HL-60/S4 (cell line): ENCODE results near the gene CELF5.

Source experiments
- in situ Hi-C: fragments of 300-500 bp; cut with MboI; formaldehyde crosslinking; loops from 2 replicates; pipeline ENCODE4 v1.14.3; 2022; ENCODE audit warnings: low sequenced_read_pairs

CELF5 gene

DNA sequence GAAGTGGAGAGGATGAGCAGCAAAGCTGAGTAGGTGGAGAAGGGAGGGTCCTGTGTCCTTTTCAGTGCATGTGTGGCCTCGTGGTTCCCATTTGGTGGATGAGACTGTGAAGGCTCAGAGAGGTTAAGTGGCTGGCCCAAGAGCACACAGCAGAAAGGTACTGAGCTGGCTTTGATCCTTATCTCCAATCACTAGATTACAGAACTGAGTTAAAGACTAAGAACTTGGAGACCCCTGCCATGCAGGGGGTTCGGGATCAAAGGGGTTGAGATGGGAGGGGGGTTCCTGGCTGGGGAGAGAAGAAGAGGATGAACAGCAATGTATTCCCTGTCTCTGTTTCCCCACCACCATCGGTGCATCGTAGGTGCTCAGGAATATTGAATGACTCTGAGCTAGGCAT, 11.8 kb downstream of the CELF5 start:
- in situ Hi-C loops = no loop called here

DNA sequence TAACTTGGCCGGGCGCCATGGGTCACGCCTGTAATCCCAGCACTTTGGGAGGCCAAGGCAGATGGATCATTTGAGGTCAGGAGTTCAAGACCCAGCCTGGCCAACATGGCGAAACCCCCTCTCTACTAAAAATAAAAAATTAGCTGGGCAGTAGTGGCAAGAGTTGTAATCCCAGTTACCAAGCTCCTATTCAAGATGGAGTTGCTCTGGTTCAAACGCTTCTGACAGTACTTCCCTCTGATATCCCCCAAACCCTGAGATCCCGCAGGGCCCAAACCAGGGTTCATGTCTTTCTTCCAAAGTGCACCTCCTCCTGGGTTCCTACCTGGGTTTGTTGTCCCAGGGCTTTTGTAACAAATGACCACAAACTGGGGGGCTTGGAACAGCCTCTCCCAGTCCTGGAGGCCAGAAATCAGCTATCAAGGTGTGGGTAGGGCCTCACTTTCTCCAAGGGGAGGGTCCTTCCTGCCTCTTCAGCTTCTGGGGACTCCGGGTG, 13.7 kb downstream of the CELF5 start:
- in situ Hi-C loops = no loop called here

DNA sequence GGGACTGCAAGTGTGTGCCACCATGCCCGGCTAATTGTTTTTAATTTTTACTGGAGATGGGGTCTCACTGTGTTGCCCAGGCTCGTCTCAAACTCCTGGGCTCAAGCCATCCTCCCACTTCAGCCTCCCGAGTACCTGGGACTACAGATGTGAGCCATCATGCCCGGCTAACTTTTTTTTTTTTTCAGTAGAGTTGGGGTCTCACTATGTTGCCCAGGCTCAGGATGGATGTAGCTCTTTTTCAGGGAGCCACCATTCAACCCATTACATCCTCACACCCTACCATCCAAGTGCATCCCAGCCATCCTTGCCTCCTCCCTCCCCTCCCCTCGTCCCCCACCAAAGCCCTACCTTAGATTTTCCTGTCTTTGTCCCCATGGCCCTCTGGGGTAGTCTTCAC, 14.9 kb downstream of the CELF5 start:
- in situ Hi-C loops = no loop called here

DNA sequence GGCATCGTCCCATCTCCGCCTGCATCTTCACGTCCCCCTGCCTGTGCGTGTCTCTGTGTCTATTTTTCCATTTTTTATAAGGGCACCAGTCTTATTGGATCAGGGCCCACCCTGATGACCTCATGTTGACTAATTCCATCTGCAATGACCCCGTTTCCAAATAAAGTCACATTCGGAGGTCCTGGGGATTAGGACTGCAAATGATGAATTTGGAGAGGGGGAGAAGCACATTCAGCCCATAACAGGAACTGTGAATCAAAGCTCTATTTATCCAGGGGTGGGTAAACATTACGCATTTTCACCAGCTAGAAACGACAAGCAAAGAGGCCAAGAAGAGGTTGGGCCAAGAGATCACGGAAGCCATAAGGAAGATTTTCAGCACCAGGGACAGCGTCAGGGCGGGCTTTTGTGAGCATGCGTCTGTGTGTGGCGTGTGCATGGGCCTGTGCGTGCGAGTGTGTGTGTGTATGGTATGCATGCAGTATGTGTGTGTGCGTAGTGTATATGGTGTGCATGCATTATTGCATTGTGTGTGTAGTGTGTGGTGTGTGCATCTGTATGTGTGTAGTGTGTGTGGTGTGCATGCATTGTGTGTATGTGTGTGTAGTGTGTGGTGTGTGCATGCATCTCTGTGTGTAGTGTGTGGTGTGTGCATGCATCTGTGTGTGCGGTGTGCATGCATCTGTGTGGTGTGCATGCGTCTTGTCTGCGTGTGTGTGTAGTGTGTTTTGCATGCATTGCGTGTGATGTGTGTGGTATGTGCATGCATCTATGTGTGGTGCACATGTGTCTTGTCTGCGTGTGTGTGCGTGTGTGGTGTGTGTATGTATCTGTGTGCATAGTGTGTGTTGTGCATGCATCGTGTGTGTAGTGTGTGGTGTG, 19.6 kb downstream of the CELF5 start:
- in situ Hi-C loops = no loop called here

DNA sequence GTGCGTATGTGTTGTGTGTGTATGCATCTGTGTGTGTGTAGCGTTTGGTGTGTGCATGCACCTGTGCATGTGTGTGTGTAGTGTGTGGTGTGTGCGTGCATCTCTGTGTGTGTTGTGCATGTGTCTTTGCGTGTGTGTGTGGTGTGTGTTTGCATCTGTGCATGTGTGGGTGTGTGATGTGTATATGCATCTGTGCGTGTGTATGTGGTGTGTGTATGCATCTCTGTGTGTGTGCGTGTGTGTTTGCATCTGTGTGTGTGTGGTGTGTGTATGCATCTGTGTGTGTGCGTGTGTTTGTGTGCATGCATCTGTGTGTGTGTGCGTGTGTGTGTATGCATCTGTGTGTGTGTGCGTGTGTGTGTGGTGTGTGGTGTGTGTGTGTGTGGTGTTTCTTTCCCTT, 20.6 kb downstream of the CELF5 start:
- in situ Hi-C loops = no loop called here

DNA sequence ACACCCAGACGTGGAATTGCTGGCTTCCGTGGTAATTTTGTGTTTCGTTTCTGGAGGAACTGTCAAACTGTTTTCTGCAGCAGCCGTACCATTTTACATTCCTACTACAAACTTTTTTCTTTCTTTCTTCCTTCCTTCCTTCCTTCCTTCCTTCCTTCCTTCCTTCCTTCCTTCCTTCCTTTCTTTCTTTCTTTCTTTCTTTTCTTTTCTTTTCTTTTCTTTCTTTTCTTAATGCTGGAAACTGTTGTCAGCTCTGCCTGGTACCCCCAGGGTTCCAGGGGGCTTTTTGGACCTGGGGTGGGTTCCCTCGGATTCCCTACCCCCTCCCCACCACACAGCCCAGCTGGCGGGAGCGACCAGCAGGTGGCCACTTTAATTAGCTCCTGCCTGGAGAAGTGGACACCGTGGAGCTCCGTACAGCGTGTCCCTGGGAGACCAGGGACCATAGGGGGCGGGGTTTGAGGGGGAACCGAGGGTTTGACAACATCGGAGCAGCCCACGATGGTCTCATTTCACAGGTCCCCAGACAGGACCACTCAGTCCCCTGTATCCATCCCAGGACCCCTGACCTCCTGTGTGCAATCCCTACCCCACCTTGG, 24.4 kb downstream of the CELF5 start:
- in situ Hi-C loops = no loop called here

DNA sequence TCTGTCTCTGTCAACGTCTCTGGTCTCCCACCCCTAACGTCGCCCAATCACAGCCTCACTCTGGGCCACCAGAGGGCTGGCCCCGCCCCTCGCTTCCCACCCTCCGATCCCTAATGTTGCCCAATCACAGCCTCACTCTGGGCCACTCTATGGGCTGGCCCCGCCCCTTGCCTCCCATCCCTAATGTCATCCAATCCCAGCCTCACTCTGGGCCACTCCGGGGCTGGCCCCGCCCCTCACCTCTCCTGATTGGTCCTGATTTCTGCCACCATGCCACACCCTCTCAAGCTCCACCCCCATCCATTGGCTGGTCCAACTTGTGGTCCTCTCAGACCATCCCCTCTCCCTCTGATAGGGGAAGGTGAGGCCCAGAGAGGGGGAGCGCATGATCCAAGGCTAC, 24.9 kb downstream of the CELF5 start:
- in situ Hi-C loops = no loop called here

DNA sequence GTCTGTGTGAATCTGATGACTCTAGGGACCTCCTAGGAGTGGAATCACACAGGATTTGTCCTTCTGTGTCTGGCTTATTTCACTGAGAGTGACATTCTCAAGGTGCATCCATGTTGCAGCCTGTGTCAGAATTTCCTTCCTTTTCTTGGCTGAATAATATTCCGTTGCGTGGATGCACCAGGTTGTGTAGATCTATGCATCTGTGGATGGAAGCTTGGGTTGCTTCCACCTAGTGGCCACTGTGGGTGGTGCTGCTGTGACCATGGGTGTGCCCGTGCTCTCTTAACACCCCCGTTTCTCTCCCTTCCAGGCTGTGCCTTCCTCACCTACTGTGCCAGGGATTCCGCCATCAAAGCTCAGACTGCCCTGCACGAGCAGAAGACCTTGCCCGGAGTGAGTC, 26.2 kb downstream of the CELF5 start:
- in situ Hi-C loops = no loop called here

DNA sequence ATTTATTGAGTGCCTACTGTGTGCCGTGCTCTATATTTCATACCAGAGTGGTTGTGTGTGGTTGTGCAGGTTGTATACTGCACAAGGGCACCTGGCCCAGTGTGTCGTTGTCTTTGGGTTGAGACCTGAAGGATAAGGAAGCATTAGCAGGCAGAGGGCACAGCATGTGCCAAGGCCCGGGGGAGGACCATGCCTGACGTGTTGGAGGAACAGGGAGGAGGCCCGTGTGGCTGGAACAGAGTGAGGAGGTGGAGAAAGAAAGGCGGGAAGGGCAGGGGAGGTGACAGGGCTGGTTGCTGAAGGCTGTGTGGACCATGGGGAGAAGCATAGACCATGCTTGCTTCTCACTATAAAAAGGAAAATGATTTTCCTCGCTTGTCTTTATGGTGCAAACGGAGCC, 26.8 kb downstream of the CELF5 start:
- in situ Hi-C loops = no loop called here

DNA sequence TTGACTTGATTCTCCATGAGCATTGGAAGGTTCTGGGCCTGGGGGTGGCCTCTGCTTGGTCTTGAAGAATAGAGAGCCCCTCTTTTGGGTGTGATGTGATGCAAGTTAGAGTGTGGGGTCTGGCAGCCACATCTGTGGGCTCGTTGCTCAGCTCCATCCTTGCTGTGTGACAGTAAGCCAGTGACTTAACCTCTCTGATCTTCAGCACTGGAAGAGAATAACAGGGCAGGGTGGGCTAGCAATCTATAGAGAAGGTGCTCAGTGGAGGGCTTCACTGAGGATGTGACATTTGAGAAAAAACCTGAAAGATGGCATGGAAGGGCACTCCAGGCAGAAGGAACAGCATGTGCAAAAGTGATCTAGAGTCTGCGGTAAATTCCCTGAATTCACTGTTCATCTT, 28.2 kb downstream of the CELF5 start:
- in situ Hi-C loops = no loop called here

DNA sequence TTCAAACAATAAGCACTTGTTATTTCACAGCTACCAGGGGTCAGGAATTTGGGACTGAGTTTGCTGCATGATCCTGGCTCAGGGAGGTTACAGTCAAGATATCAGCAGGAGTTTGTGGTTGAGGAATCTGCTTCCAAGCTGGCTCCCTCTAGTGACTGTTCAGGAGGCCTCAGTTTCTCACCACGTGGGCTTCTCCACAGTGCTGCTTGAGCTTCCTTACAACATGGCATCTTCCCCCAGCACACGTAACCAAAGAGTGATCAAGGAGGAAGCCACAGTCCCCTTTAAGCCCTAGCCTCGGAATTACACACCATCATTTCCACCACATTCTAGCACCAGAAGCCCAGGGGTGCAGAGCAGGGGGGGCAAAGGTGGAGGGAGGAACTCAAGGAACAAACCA, 28.8 kb downstream of the CELF5 start:
- in situ Hi-C loops = no loop called here

DNA sequence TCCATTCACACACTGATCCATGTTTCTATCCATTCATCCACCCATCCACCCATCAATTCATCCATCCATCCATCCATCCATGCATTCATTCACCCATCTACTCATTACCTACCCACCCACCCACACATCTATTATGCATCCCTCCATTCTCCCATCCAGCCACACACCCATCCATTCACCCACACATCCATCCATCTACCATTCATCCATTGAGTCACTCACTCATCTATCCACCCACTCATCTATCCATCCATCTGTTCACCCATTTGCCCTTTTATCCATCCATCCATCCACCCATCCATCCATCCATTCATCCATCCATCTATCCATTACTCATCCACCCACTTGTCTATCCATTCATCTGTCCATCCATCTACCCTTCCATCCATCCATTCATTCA, 30.1 kb downstream of the CELF5 start:
- in situ Hi-C loops = no loop called here

DNA sequence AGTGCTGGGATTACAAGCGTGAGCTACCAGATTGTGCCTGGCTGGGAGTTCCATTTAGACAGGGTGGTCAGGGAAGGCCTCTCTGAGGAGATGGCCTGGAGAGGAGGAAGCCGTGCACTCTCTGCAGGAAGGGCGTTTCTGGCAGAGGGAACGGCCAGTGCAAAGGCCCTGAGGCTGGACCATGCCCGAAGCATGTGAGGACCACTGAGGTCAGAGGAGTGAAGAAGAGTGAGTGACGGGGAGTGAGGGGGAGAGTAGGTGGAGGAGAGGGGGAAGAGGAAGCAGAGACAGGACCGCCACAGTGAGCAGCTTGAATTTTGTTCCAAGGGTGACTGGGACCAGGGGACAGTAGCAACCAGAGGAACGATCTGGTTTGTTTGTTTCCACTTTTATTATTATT, 32.6 kb downstream of the CELF5 start:
- in situ Hi-C loops = no loop called here

DNA sequence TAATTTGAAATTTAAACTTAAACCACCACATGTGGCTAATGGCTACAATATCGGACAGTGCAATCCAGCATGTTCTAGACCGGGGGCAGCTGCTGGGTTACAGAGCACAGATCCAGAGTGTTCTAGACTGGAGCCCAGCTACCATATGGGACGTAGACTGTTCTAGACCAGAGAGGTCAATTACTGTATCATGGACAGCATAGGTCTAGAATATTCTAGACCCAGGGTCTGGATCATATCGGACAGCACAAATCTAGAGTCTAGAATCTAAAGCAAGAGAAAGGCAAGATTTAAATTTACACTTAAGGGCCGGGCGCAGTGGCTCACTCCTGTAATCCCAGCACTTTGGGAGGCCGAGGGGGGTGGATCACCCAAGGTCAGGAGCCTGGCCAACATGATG, 37.9 kb downstream of the CELF5 start:
- in situ Hi-C loops = no loop called here

DNA sequence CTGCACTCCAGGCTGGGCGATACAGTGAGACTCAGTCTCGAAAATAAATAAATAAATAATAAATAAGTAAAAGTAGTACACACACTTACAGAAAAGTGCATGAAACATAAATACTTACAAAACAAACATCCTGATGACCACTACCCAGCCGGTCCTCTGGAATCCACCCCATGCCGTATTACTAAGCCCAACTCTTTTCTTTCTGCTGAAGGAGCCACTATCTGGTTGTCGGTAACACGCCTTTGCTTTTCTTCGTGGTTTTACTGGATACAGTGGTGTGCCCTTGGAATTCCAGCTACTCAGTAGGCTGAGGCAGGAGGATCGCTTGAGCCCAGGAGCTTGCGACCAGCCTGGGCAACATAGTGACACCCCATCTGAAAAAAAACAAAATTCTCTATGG, 39.4 kb downstream of the CELF5 start:
- in situ Hi-C loops = no loop called here

DNA sequence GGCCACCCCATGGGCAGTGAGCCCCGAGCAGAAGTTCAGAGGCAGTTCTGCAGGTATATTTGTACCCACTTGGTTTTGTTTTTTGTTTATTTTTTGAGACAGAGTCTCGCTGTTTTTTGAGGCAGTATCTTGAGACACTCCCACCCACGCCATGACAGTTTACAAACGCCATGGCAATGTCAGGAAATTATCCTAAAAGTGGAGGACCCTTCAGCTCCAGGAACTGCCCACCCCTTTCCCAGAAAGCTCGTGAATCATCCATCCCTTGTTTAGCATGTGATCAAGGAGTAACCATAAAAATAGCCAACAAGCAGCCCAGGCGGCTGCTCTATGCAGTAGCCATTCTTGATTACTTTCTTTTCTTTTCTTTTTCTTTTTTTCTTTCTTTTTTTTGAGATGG, 41.0 kb downstream of the CELF5 start:
- in situ Hi-C loops = no loop called here

DNA sequence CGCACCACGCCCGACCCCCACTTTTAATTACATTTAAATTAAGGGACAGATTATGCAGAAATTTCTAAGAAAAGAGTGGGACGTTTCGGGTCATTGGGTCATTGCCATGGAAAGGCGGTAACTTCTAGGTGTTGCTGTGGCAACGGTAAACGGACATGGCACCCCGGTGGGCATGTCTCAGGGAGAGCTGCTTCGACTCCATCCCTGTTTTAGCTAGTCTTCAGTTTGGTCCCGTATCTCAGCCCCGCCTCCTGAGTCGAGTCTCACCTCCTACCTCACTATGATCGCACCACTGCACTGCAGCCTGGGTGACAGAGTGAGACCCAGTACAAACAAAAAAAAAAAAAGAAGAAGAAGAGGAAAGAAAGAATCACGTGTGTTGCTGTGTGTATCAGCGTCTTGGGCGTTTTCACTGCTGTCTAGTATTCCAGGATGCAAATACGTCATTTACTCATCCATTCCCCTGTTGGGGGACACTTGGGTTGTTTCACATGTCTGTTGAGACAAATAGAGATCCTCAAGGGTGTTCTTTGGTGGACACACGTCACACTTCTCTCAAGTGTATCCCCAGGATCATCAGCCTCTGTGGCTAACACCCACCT, 41.7 kb downstream of the CELF5 start:
- in situ Hi-C loops = no loop called here

DNA sequence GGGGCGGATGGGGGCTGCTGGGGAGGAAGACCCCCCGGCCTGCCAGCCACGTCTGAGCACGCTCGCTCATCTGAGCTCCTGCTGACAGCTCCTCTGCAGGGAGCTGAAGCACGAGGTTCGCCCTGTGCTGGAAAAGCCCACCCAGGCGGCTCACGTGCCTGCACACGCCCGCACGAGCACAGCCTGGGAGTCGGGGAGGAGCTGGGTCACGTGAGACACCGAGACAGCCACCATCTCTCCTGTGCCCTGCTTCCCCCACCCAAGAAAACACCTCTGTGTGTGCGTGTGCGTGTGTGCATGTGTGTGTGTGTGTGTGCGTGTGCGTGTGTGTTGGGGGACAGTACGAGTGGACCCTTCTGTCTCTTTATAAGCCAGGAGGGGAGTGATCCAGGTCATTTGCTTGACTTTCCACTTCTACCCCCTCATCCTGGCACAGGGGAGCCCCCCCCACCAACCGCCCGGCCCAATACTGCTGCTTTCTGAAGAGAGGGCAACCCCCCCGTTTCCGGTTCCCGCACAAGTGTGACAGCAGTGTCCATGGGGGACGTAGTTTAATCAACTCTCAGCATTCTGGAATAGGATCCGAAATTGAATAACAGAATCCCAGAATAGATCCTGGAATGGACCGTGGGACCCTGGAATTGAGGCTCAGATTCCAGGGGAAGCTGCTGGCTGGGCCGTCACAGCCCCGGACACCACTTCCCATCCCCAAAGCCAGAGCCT, 42.5 kb downstream of the CELF5 start:
- in situ Hi-C loops = no loop called here

DNA sequence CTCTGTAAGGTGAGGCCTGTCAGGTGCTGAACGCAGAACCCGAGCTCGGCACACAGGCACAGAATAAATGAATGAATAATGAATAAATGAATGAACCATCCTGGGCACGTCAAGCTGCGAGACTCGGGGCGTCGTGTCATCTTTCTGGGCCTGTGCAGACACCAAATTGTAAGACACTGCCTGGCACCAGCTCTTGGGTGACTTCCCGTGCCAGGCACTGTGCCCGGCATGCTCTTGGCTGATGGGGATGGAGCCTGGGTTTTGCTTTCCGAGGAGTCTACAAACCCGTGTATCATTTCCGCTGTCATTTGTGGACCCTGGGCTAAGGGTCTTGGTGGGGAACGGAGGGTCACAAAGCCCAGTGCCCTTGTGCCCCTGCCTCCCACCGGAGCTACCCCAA, 43.9 kb downstream of the CELF5 start:
- in situ Hi-C loops = no loop called here

DNA sequence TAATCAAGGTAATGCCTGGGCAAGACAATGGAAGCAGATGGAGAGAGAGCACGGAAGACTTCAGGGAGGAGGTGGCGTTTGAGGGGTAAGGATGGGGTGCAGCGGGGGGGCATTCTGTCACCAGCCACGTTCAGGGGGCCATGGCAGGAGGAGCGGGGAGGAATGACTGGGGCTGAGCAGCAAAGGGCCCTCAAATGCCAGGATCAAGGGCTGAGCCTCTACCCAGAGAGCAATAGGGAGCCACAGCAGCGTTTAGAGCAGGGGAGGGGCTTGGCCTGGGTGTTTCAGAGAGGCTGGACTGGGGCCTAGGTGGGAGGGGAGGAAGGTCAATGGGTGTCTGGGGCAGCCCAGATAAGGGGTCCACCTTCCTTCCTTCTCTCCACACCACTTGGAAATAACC, 44.3 kb downstream of the CELF5 start:
- in situ Hi-C loops = no loop called here

DNA sequence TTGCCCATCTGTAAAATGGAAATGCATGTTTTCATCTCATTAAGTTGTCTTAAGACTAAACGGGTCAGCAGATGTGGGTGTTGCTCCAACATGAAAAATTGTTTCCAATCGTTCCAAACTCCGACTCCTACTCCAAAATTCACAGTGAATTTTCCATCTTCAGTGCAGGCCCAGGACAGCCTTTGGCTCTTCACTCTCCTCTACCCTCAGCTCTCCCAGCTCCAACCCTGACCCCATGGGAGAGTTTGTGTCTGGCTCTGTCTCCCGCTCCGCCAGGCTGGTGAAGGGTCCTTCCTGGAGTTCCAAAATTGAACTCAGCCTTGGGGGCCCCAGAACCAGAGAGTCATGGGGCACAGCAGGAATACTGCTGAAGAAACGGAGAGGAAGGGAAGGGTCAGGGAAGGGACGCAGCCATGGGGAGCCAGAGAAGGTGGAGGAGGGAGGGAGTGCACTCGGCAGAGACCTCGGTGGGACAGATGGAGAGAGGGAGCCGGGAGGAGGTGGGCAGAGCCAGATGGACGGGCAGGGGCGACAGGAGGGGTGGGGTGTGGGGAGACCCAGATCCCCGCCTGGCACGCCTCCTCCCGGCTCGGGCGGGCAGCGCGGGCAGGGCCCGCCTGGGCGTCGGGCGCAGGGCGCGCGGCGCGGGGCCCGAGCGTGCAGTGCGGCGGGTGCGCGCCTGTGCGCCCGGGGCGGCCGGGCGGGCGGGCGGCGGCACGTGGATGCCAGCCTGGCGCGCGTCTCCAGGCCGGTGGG, 45.6 kb downstream of the CELF5 start:
- in situ Hi-C loops = no loop called here
